ENCODE results near the gene ROR2.

Gene ROR2

GRCh38 chr9:91867740-91868139 lies 82.3 kb downstream of the ROR2 start:
- no peak for DNase-seq

- no peak for DNase-seq
These were observed 85.0 kb downstream of the ROR2 start for GRCh38 chr9:91865041-91865440.

GRCh38 chr9:91864380-91864779 lies 85.6 kb downstream of the ROR2 start:
- no peak for DNase-seq

- DNase-seq, result no peak
These were observed 86.6 kb downstream of the ROR2 start for GRCh38 chr9:91863469-91863868.

- no peak for DNase-seq
These were observed 91.6 kb downstream of the ROR2 start for GRCh38 chr9:91858213-91859030.

GRCh38 chr9:91857291-91858212 lies 92.5 kb downstream of the ROR2 start:
- no peak for DNase-seq

- no peak for DNase-seq
These were observed 93.6 kb downstream of the ROR2 start for GRCh38 chr9:91856419-91856818.

- DNase-seq, result no peak
These were observed 94.8 kb downstream of the ROR2 start for GRCh38 chr9:91855196-91855595.

GRCh38 chr9:91852801-91853347 lies 97.2 kb downstream of the ROR2 start:
- no peak for DNase-seq

GRCh38 chr9:91849694-91850093 lies 100.3 kb downstream of the ROR2 start:
- no peak for DNase-seq

- no peak for DNase-seq
These were observed 101.9 kb downstream of the ROR2 start for GRCh38 chr9:91848146-91848545.

GRCh38 chr9:91847581-91848091 lies 102.4 kb downstream of the ROR2 start:
- DNase-seq, result no peak

- DNase-seq, result no peak
These were observed 104.1 kb downstream of the ROR2 start for GRCh38 chr9:91845879-91846278.

- DNase-seq, result no peak
These were observed 105.2 kb downstream of the ROR2 start for GRCh38 chr9:91844701-91845291.

GRCh38 chr9:91844190-91844589 lies 105.8 kb downstream of the ROR2 start:
- DNase-seq, result no peak

- DNase-seq, result no peak
These were observed 106.3 kb downstream of the ROR2 start for GRCh38 chr9:91843623-91844148.

GRCh38 chr9:91843093-91843492 lies 106.9 kb downstream of the ROR2 start:
- no peak for DNase-seq

- no peak for DNase-seq
These were observed 107.5 kb downstream of the ROR2 start for GRCh38 chr9:91842358-91843049.

- DNase-seq, result no peak
These were observed 108.4 kb downstream of the ROR2 start for GRCh38 chr9:91841591-91841990.

GRCh38 chr9:91840882-91841281 lies 109.1 kb downstream of the ROR2 start:
- DNase-seq, result no peak

GRCh38 chr9:91840469-91840868 lies 109.6 kb downstream of the ROR2 start:
- DNase-seq, result no peak

- no peak for DNase-seq
These were observed 110.0 kb downstream of the ROR2 start for GRCh38 chr9:91839926-91840465.

Data from CD4-positive, alpha-beta T cell treated with Interleukin-6 for 4 hours (primary cell).